GM19043 (cell line): Measurements from ENCODE around the gene IL1R2.

Experiments
- ATAC-seq: cut with Tn5 transposase; IDR thresholded peaks from one replicate; pipeline ENCODE4 v1.9.1; 2021; ENCODE audit warnings: low read depth; ENCODE audit not compliant: unreplicated experiment

The IL1R2 gene

GRCh38 chr2:102018823-102019445 is 27.2 kb downstream of the IL1R2 start:
- no peak for ATAC-seq

GRCh38 chr2:102020596-102021170 is 28.9 kb downstream of the IL1R2 start:
- peak; percentile 38 for ATAC-seq

- ATAC-seq, result no peak
These were observed 30.0 kb downstream of the IL1R2 start for GRCh38 chr2:102021779-102022178.

GRCh38 chr2:102022884-102023539 is 31.3 kb downstream of the IL1R2 start:
- no peak for ATAC-seq

- no peak for ATAC-seq
These were observed 32.6 kb downstream of the IL1R2 start for GRCh38 chr2:102024410-102024809.

GRCh38 chr2:102025016-102025501 is 33.3 kb downstream of the IL1R2 start:
- peak; percentile 79 for ATAC-seq

GRCh38 chr2:102025583-102026267 is 34.0 kb downstream of the IL1R2 start:
- ATAC-seq, result peak; percentile 40

DNA sequence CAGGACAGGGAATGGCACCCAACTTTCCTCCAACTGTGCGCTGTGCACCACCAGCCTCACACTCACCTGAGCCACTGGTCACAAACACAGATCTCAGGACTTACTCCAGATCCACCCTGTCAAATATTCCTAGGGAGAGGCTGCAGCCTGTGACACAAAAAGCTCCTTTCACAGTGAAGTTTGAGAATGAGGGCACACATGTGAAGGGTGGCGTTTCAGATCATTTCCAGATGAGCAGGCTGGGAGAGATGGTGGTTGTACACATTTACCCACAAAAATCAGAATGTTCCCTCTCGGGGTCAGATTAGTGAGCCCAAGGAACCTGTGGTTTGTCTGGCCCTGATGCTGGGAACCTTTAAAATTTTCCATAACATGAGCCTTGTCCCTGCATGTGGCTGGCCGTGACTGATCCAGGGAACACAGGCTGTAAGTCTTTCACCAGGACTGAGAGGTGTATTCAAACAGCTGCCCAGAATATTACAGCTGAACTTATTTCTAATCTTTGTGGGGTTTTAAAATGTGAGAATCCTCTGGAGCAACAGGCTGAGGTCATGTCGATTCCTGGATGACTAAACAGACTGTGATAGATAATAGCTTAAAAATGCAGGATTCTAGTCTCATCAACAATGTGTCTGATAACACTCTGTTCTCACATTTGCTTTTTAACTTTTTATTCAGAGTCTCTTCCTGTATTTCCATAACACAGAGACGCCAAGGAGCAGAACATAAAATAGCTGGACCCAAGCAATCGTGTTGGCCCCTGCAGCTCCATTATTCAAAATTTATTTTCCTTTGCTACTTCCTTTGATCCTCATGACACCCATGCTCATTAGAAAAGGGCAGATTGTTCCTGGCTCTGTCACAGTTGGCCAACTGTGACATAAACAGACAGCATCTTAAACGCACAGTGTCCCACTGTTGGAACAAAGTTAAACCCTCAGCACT is 35.5 kb downstream of the IL1R2 start:
- no peak for ATAC-seq

GRCh38 chr2:102028470-102028869 is 36.7 kb downstream of the IL1R2 start:
- no peak for ATAC-seq

DNA sequence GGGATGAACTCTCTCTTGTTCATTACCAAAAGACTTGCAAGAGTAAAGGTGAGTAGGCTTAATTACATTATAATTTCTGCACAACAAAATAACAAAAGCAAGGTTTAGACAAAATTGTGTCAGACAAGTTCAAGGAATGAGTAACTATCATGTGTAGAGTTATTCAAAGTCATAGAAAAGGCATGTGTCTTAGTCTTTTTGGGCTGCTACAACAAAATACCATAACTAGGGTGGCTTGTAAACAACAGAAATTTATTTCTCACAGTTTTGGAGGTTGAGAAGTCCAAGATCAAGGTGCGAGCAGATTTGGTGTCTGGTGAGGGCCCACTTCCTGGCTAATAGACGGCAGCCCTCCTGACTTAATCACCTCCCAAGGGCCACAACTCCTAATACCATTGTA is 37.6 kb downstream of the IL1R2 start:
- ATAC-seq, result no peak

DNA sequence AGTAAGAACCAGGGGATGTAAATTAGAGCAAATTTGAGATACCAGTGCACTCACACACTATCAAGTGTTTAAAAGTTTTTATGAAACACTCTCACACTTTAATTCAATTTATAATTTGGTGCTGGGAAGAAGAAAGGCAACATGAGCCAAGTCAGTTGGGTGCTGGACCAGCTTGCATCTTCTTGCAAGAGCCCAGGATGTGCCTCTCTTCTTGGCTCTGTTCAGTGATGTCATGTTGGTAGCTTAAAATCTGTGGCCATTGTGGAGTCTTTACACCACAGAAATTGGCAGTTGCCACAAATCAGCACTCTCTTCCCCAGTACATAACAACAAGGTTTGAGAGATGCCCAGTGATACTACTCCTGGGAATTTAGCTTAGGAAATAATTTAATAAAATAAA is 38.2 kb downstream of the IL1R2 start:
- no peak for ATAC-seq

DNA sequence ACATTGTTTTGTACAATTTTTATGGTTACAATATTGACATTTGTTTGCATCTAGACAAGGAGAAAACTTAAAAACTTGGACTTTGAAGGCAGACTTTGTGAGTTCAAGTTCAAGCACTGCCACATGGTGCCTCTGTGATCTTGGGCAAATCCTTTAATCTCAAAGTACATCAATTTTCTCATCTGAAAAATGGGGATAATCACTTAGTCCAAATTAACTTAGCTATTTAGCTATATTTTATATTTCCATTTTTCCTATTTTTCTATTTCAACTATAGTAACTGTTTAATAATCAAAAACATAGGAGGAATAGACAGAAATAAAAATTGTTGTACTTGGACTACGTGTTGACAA is 38.7 kb downstream of the IL1R2 start:
- no peak for ATAC-seq

DNA sequence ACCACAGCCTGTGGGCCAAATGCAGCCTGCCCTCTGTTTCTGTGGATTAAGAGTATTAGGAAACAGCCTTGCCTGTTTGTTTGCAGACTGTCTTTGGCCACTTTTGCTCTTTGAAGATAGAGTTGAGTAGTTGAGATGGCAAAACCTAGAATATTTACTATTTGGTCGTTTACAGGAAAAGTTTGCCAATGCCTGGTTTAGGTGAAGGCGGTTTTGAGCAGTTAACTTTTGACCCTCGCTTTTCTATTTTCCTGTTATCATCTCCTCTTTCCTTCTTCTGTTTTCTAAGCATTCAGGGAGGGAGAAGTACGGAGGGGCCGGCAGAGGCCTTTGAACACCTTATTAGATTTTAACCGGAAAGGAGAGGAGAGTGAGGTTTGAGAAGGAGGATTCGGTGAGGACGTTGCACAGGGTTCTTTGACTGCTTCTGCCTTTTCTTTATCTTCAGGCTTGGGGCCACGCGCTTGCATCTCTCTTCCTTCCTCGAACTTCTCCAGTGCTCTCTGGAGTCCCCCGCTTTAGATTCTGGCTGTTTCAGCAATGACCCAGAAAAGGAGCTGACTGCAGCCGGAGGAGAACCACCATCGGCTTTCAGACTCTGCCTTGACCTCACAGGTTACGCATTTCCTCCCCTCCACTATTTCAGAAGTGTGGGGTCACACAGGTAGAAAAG is 39.2 kb downstream of the IL1R2 start:
- no peak for ATAC-seq

DNA sequence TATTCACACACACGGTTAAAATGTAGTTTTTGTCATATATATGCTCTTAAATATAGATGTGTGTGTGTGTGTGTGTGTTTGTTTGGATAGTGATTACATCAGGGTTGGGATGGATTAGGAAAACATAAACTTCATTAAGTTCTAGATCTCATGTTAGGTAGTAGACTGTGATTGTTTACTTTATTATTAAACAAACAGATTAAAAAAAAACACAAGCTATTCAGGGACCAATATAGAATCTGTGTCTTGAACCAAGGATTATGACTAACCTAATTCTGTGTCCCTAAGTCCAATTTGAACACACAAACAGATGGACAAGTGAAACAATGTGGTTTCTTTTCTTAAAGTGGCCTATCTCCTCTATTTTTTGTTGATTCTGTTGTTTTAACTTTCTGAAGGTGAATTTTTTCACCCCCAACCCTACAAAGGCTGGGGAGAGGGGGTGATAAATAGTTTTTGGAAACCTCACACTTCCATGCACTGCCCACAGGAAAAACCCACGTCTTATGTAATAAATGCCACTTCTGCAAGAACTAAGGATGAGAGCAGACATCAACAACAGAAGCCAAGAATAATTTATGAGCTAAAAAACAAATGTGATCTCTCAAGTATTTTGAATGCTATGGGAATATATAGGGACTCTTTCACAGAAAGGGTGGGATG is 40.7 kb downstream of the IL1R2 start:
- ATAC-seq, result no peak

- ATAC-seq, result peak; percentile 75
These were observed 41.4 kb downstream of the IL1R2 start for GRCh38 chr2:102033031-102033749.

- no peak for ATAC-seq
These were observed 42.3 kb downstream of the IL1R2 start for GRCh38 chr2:102033750-102034682.

DNA sequence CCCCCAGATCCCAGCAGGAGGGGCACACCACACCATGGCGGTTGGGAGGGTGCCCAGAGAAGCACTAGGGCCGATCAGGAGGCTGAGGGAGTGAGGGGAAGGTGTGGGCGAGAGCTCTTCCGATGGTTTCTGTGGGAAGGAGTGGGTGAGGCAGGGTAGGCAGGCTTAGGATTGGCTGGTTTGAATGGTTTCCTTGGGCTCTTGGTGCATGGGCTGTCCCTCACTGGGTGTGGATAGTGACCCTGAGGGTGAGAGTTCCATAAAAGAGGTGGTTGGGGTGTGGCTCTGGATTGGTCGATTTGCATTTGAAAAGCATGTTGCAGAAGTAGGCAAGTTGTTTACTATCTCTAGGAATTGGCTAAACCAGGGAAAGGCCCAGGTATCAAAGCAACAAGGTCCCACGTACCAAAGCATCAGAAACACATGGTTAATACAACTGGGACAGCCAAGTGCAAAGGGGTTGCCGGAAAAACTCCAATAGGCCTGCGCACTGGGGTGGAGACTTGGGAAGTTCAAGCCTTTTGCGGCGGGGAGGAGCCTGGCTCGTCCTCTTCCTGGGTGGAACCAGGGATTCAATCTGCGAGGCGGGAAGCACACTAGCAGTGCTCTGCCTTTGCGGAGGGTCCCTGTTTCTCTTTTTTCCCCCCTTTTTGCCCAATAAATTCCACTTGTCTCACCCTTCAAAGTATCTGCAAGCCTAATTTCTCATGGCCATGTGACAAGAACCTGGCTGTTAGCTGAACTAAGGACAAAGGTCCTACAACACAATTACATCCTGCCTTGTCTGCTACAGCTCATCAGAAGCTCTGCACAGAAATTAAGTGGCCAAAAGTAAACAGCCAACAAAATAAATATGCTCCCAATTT is 43.2 kb downstream of the IL1R2 start:
- no peak for ATAC-seq
